Suprapubic skin (tissue), 4 donors: ENCODE data around the gene FARSA. TPM values are rescaled to one million over a fixed set of nuclear protein-coding genes. Genes with fewer than 3 reads are reported as not detected.

Source experiments
- DNase-seq, 2 donors: peaks; one replicate each; pipeline ENCODE4 v3.0.0-alpha.2; 2019; ENCODE audit warnings: low spot score in 2 of 2
- H3K27ac ChIP-seq: fragments of 200-600 bp; sonication (generic); one replicate; pipeline ENCODE4 v1.5.1; 2019
- H3K27me3 ChIP-seq: fragments of 200-600 bp; sonication (generic); one replicate; pipeline ENCODE4 v1.5.1; 2019
- H3K36me3 ChIP-seq: fragments of 200-600 bp; sonication (generic); one replicate; pipeline ENCODE4 v1.5.1; 2019
- H3K4me1 ChIP-seq: fragments of 200-600 bp; sonication (generic); one replicate; pipeline ENCODE4 v1.5.1; 2019
- H3K4me3 ChIP-seq: fragments of 200-600 bp; sonication (generic); one replicate; pipeline ENCODE4 v1.5.1; 2019; ENCODE audit warnings: mild to moderate bottlenecking
- H3K9me3 ChIP-seq: fragments of 200-600 bp; sonication (generic); one replicate; pipeline ENCODE4 v1.5.1; 2019
- EP300 ChIP-seq: sonication (generic); formaldehyde crosslinking; IDR thresholded peaks from one replicate; pipeline ENCODE4 v1.6.1; 2017; ENCODE audit warnings: antibody characterized with exemption
- POLR2A ChIP-seq, 2 donors: fragments of 450-650 bp; IDR thresholded peaks; one replicate each; pipeline ENCODE4 v1.6.1; 2017; ENCODE audit warnings: antibody characterized with exemption in 2 of 2, mild to moderate bottlenecking in 2 of 2, moderate library complexity in 2 of 2
- POLR2AphosphoS5 ChIP-seq, 3 donors: sonication (generic); formaldehyde crosslinking; IDR thresholded peaks; one replicate each; pipeline ENCODE4 v1.6.1; 2017; ENCODE audit warnings: antibody characterized with exemption in 3 of 3
- WGBS: methylation state at CpG from one replicate; pipeline ENCODE4 v1.1.5; 2018; 5-methylcytosine and 5-hydroxymethylcytosine counted together
- total RNA-seq, 4 donors: library from RNA; depleted of rRNA; stranded (reverse); fragments of >200 nt; gene quantifications; one replicate each; pipeline ENCODE4 v1.1.0, GENCODE V29; 2016
- TF ChIP-seq, protein P1 (sequence below), 2 donors: fragments of 200-600 bp in 1 of 2; fragments of 450-650 bp in 1 of 2; sonication (generic) in 1 of 2; IDR thresholded peaks; one replicate each; pipeline ENCODE4 v1.5.1; 2016 to 2019; ENCODE audit warnings: antibody characterized with exemption in 2 of 2, mild to moderate bottlenecking in 1 of 2, moderate library complexity in 1 of 2

FARSA gene
- total RNA-seq, 4 donors from 2014 or later: 49.0 to 60.6 (median 50.9) TPM

GRCh38 chr19:12947702-12948611 lies 14.4 kb upstream of the FARSA start:
- Histone ChIP-seq H3K27me3 (no peaks in the 10 kb centered on the region), H3K4me1 (peaks cover 34% of the 10 kb centered on the region), H3K4me3 (no peak overlapping the region), H3K9me3 (no peaks in the 10 kb centered on the region), H3K36me3 (peaks cover 69% of the 10 kb centered on the region), H3K27ac (no peak overlapping the region)
- DNase-seq: no peak
- 81% methylated on average over 28 of the region's 28 CpGs for WGBS
- TF ChIP-seq POLR2A (IDR thresholded peaks at IDR 0.05) (no peak), POLR2AphosphoS5 (IDR thresholded peaks at IDR 0.05) (no peak), EP300 (no peak)
- TF ChIP-seq, protein P1, sequence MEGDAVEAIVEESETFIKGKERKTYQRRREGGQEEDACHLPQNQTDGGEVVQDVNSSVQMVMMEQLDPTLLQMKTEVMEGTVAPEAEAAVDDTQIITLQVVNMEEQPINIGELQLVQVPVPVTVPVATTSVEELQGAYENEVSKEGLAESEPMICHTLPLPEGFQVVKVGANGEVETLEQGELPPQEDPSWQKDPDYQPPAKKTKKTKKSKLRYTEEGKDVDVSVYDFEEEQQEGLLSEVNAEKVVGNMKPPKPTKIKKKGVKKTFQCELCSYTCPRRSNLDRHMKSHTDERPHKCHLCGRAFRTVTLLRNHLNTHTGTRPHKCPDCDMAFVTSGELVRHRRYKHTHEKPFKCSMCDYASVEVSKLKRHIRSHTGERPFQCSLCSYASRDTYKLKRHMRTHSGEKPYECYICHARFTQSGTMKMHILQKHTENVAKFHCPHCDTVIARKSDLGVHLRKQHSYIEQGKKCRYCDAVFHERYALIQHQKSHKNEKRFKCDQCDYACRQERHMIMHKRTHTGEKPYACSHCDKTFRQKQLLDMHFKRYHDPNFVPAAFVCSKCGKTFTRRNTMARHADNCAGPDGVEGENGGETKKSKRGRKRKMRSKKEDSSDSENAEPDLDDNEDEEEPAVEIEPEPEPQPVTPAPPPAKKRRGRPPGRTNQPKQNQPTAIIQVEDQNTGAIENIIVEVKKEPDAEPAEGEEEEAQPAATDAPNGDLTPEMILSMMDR (IDR thresholded peaks at IDR 0.05): no peak

DNA sequence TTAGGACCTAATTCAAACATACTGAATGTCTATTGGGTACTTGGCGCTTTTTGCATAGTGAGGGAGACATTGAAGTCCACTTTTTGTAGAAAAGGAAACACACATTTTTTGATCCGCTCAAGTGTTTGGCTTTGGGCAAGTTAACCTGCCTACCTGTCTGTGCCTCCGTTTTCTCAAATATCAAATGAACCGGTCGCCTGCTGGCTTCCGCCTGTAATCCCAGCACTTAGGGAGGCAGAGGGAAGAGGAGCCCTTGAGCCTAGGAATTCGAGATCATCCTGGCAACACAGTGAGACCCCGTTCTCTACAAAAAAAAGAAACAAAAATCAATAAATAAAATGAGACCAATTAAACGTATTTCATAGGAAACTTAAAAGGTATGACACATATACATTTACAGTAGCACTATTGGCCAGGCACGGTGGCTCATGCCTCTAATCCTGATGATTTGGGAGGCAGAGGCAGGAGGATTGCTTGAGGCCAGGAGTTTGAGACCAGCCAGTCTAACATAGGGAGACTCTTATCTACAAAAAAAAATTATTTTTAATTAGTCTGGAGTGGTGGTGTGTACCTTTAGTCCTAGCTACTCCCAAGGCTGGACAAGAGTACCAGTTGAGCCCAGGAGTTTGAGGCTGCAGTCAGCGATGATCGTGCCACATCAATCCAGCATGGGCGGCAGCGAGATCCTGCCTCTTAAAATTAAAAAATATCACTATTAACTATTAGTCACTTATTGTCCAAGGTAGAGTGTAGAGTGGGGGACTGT lies 13.4 kb upstream of the FARSA start:
- 59% methylated on average over 14 of the region's 14 CpGs for WGBS
- Histone ChIP-seq H3K4me1 (peaks cover 35% of the 10 kb centered on the region), H3K4me3 (peak overlapping the region; percentile 96), H3K27ac (peak overlapping the region; percentile 99), H3K9me3 (no peaks in the 10 kb centered on the region), H3K36me3 (peaks cover 68% of the 10 kb centered on the region), H3K27me3 (no peaks in the 10 kb centered on the region)
- TF ChIP-seq POLR2A (IDR thresholded peaks at IDR 0.05) (no peak), EP300 (no peak), POLR2AphosphoS5 (IDR thresholded peaks at IDR 0.05) (no peak)
- TF ChIP-seq, protein P1 (IDR thresholded peaks at IDR 0.05): no peak
- no peak for DNase-seq

- Histone ChIP-seq H3K36me3 (peaks cover 68% of the 10 kb centered on the region), H3K27ac (peak overlapping the region; percentile 99), H3K4me1 (peaks cover 39% of the 10 kb centered on the region), H3K4me3 (peak overlapping the region; percentile 96), H3K9me3 (no peaks in the 10 kb centered on the region), H3K27me3 (no peaks in the 10 kb centered on the region)
- TF ChIP-seq POLR2AphosphoS5 (IDR thresholded peaks at IDR 0.05) (no peak), POLR2A (IDR thresholded peaks at IDR 0.05) (no peak), EP300 (no peak)
- TF ChIP-seq, protein P1 (IDR thresholded peaks at IDR 0.05): no peak
- no peak for DNase-seq
- 2% methylated on average over 12 of the region's 40 CpGs for WGBS
Measured at GRCh38 chr19:12946092-12946721, 12.7 kb upstream of the FARSA start.

- peaks cover 45% of the 10 kb centered on the region for H3K4me1 ChIP-seq
- TF ChIP-seq POLR2AphosphoS5 (IDR thresholded peaks at IDR 0.05) (peak; percentile 96 to 100 (median 98)), POLR2A (IDR thresholded peaks at IDR 0.05) (peak; percentile 69 to 92), EP300 (no peak)
- peak; percentile 98 to 99 for DNase-seq
- peaks cover 68% of the 10 kb centered on the region for H3K36me3 ChIP-seq
- no peaks in the 10 kb centered on the region for H3K9me3 ChIP-seq
- H3K27me3 ChIP-seq: no peaks in the 10 kb centered on the region
- peak within 1 kb of the TSS; percentile 96 for H3K4me3 ChIP-seq
- WGBS: 1% methylated on average over 24 of the region's 62 CpGs
- H3K27ac ChIP-seq: peak within 1 kb of the TSS; percentile 99
Measured at GRCh38 chr19:12945479-12946091, 12.1 kb upstream of the FARSA start, which contains the start of gene RAD23A. TSS of gene RAD23A (plus strand) at chr19:12945862. CDS start at chr19:12945949, 87 bp downstream.

GRCh38 chr19:12944104-12944674 lies 10.7 kb upstream of the FARSA start:
- Histone ChIP-seq H3K36me3 (peaks cover 64% of the 10 kb centered on the region), H3K27ac (no peak overlapping the region), H3K4me3 (no peak overlapping the region), H3K9me3 (no peaks in the 10 kb centered on the region), H3K27me3 (no peaks in the 10 kb centered on the region), H3K4me1 (peaks cover 59% of the 10 kb centered on the region)
- 72% methylated on average over 2 of the region's 2 CpGs for WGBS
- TF ChIP-seq POLR2A (IDR thresholded peaks at IDR 0.05): no peak
- TF ChIP-seq POLR2AphosphoS5 (IDR thresholded peaks at IDR 0.05): no peak
- no peak for TF ChIP-seq EP300
- TF ChIP-seq, protein P1 (IDR thresholded peaks at IDR 0.05): no peak
- DNase-seq: no peak
